Activated naive CD8-positive, alpha-beta T cell treated with anti-CD3 and anti-CD28 coated beads, Interleukin-2, amount 50 U/mL, for 24 hours (primary cell): ENCODE measurements around the gene POLR2L.
A peak's percentile ranks its signal among the peaks of the same experiment; 100 is the strongest.

ENCODE experiments used
- ATAC-seq: fragments of 150-1000 bp; cut with Tn5 transposase; one replicate; pipeline ENCODE4 v1.10.0; 2021
- DNase-seq: peaks from one replicate; pipeline ENCODE4 v3.0.0; 2021
- H3K27ac Mint-ChIP-seq: one replicate; pipeline ENCODE4 v1.8.0; 2021; ENCODE audit warnings: mild to moderate bottlenecking, mixed read lengths
- H3K27me3 Mint-ChIP-seq: one replicate; pipeline ENCODE4 v1.8.0; 2021; ENCODE audit warnings: mixed read lengths
- H3K36me3 Mint-ChIP-seq: one replicate; pipeline ENCODE4 v1.8.0; 2021; ENCODE audit warnings: low read depth, mixed read lengths
- H3K4me1 Mint-ChIP-seq: one replicate; pipeline ENCODE4 v1.8.0; 2021; ENCODE audit warnings: mixed read lengths
- H3K4me3 Mint-ChIP-seq: one replicate; pipeline ENCODE4 v1.8.0; 2021; ENCODE audit warnings: mild to moderate bottlenecking, moderate library complexity, mixed read lengths
- H3K9me3 Mint-ChIP-seq: one replicate; pipeline ENCODE4 v1.8.0; 2021; ENCODE audit warnings: mixed read lengths

Gene POLR2L

DNA sequence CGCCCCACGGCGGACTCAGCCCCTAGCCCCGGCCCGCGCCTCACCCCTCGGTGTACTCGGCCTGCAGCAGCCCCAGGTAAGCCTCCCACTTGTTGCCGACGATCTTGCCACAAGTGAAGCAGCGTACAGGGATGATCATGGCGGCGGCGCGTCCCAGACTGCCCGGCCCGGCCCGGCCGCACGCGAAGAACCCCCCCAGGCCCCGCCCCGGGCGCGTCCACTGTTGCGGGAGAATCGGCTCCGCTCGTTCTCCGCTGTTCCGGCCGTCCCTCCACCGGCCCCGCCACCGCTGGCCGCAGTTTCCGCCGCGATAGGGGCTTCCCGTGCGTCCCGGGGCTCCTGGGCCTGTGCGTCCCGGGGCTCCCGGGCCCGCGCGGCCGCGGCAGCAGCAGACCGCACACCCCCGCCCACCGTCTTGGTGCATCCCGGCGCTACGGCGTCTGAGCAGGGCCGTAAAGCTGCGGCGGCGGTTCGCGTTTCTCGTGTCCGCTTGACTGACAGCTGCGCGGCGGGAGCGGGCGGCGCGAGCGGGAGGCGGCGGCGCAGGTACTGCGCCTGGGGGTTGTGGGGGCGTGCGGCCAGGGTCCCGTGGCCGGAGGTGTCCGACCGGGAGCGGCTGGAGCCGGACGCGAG is at the start of gene POLR2L, which contains the start of gene TSPAN4:
POLR2L (minus strand) TSS at position 160 of the 633 bp plus-strand sequence; CDS start at position 139, 21 bp downstream.
TSPAN4 (plus strand) TSS at position 483 of the 633 bp plus-strand sequence. CDS start 7,453 bp downstream, outside the sequence.
- peak within 1 kb of the TSS; percentile 73 for H3K27ac Mint-ChIP-seq

DNA sequence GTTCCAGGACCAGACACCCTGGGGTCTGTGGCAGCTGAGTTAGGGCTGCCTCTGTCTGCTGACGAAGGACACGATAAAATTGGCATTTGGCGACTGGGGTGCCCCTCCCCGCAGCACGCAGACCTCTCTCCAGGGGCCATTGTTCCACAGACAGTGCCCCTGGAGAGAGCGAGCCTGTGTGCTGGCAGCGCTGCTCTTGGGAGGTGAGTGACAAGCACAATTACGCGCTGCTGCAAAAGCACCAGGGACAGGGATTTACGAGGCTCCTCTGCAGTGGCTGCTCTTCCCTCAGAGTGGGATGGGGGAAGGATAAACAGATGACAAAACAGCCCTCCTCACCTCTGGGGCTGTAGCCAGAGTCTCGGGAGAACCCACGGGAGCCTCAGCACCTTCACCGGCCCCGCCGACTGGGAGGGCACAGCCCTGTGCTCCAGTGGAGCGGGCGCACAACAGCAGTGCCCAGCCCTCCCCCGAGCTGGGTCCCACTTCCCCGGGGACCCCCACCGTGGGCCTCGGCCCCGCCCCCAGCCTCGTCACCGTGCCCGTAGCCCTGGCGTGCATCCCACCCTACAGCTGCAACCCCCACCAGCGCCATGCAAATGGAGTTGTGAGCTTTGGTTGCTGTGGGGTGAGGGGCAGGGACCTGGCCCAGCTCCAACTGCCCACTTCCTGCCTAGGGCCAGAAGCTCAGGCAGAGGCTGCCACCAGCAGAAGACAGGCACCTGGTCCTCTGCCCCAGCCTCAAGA is 48.6 kb upstream of the POLR2L start:
- Mint-ChIP-seq H3K9me3 (no peaks in the 10 kb centered on the region), H3K4me3 (no peak overlapping the region), H3K36me3 (peaks cover 7% of the 10 kb centered on the region), H3K27ac (no peak overlapping the region), H3K27me3 (no peaks in the 10 kb centered on the region), H3K4me1 (no peaks in the 10 kb centered on the region)
- ATAC-seq (no peak), DNase-seq (no peak)

More for the DNA sequence above, at the start of gene POLR2L, which contains the start of gene TSPAN4:
- DNase-seq (peak; percentile 92), ATAC-seq (peak; percentile 63)
- H3K27me3 Mint-ChIP-seq, result peaks cover 3% of the 10 kb centered on the region
- peak within 1 kb of the TSS; percentile 84 for H3K4me3 Mint-ChIP-seq
- H3K9me3 Mint-ChIP-seq, result no peaks in the 10 kb centered on the region
- peaks cover 12% of the 10 kb centered on the region for H3K36me3 Mint-ChIP-seq
- H3K4me1 Mint-ChIP-seq, result peaks cover 30% of the 10 kb centered on the region

DNA sequence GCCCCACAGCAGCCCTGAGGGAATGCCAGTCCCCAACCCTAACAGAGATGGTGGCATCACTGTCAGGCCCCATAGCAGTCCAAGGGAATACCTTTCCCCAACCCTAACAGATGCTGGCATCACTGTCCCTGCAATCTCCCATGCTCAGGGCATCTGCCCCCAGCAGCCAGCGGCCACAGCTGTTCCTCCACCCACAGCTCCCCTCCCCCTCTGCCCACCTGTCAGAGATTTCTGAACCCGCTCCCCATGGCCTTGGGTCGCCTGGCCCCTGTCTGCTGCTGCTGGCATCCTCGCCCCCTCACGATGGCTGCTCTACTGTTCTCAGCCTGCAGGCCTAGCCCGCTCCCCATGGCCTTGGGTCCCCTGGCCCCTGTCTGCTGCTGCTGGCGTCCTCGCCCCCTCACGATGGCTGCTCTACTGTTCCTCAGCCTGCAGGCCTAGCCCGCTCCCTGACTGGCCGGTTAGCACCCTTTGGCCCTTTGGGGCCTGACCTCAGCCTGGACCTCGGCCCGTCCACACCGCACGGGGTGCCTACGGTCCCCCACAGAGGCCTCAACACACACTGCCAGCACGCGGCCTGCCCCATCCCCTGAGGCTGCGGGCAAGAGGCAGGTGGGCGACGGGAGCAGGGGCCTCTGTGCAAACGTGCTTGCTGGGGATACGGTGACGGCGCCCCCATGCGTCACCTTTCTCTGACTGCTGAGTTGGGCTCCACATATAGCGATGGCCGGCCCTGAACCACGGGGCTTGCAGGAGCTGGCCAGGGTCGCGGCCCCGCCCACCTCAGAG is 47.6 kb upstream of the POLR2L start:
- H3K36me3 Mint-ChIP-seq, result peaks cover 7% of the 10 kb centered on the region
- H3K4me1 Mint-ChIP-seq, result no peaks in the 10 kb centered on the region
- no peaks in the 10 kb centered on the region for H3K27me3 Mint-ChIP-seq
- no peak overlapping the region for H3K4me3 Mint-ChIP-seq
- H3K27ac Mint-ChIP-seq, result no peak overlapping the region
- DNase-seq (no peak), ATAC-seq (no peak)
- no peaks in the 10 kb centered on the region for H3K9me3 Mint-ChIP-seq

GRCh38 chr11:889257-889656 is 46.9 kb upstream of the POLR2L start:
- no peaks in the 10 kb centered on the region for H3K9me3 Mint-ChIP-seq
- H3K27ac Mint-ChIP-seq, result no peak overlapping the region
- no peak for ATAC-seq

GRCh38 chr11:888310-889212 is 46.2 kb upstream of the POLR2L start:
- Mint-ChIP-seq H3K27me3 (no peaks in the 10 kb centered on the region), H3K27ac (no peak overlapping the region), H3K4me1 (no peaks in the 10 kb centered on the region), H3K9me3 (no peaks in the 10 kb centered on the region), H3K36me3 (peaks cover 7% of the 10 kb centered on the region), H3K4me3 (no peak overlapping the region)
- ATAC-seq, result no peak
- no peak for DNase-seq

More at GRCh38 chr11:889257-889656, 46.9 kb upstream of the POLR2L start:
- Mint-ChIP-seq H3K36me3 (peaks cover 7% of the 10 kb centered on the region), H3K27me3 (no peaks in the 10 kb centered on the region), H3K4me3 (no peak overlapping the region), H3K4me1 (no peaks in the 10 kb centered on the region)
- DNase-seq, result no peak

DNA sequence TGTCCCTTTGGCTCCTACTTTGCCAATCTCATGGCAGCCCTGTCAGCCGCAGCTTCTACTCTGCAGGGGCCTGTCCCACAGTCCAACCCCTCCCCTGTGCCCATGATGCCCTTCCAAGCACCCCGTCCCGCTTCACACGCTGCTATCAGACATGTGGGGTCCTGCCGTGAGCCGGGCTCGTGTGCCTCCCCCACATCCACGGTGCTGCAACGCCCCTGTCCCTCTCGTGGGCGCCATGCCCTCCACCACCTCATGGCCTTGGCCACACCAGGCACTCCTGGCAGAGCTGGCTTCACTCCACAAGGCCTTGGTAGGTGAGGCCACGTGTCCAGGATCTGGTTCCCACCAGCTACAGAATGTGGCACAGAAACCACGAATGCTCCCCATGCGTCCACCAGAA is 45.3 kb upstream of the POLR2L start:
- Mint-ChIP-seq H3K36me3 (peaks cover 7% of the 10 kb centered on the region), H3K9me3 (no peaks in the 10 kb centered on the region), H3K27me3 (no peaks in the 10 kb centered on the region), H3K4me3 (no peak overlapping the region), H3K27ac (no peak overlapping the region), H3K4me1 (no peaks in the 10 kb centered on the region)
- DNase-seq, result no peak
- ATAC-seq, result no peak

DNA sequence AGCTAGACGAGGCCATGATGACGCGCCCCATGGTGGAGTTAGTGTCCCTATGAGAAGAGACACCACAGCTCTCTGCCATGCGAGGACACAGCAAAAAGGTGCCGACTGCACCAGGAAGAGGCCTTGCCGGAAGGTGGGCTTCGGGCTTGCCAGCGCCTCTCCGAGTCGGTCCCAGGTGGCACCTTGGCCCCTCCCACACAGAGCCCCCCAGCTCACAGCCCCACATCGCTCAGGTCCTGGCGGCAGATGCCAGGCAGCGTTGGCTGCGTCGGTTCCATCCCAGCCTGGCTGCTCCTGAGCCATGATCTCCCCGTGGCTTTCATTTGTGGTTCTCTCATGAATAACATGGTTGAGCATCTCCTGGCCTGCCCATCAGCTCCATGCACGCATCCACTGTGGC is 44.2 kb upstream of the POLR2L start:
- DNase-seq (no peak), ATAC-seq (no peak)
- no peak overlapping the region for H3K27ac Mint-ChIP-seq
- H3K9me3 Mint-ChIP-seq, result no peaks in the 10 kb centered on the region
- H3K27me3 Mint-ChIP-seq, result no peaks in the 10 kb centered on the region
- H3K4me3 Mint-ChIP-seq, result no peak overlapping the region
- H3K36me3 Mint-ChIP-seq, result peaks cover 13% of the 10 kb centered on the region
- no peaks in the 10 kb centered on the region for H3K4me1 Mint-ChIP-seq

DNA sequence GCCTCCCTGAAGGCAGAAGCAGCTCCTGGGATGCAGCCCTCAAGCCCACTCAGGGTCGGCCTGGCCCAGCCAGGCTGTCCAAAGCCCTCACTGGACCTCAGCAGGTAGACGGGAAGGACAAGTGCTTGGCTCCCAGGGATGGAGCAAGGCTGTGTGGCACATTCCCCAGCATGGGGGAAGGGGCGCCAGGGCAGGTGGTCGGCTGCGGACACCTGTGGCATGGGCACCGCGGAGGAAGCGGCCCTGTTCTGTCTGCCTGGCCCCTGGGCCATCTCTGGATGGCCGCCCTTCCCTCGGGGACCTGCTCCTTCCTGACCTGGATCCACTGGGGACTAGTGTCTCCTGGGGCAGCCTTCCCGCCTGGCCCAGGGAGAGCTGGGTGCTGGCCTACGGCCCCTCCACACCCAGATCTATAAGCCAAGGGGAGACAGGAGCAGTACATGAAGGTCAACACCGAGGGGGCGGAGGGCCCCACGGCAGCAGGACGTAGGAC is 42.3 kb upstream of the POLR2L start:
- H3K4me1 Mint-ChIP-seq, result no peaks in the 10 kb centered on the region
- peaks cover 13% of the 10 kb centered on the region for H3K36me3 Mint-ChIP-seq
- ATAC-seq (no peak), DNase-seq (no peak)
- H3K27ac Mint-ChIP-seq, result no peak overlapping the region
- no peaks in the 10 kb centered on the region for H3K9me3 Mint-ChIP-seq
- H3K4me3 Mint-ChIP-seq, result no peak overlapping the region
- H3K27me3 Mint-ChIP-seq, result no peaks in the 10 kb centered on the region

GRCh38 chr11:883527-883926 is 41.2 kb upstream of the POLR2L start:
- peaks cover 16% of the 10 kb centered on the region for H3K36me3 Mint-ChIP-seq
- H3K9me3 Mint-ChIP-seq, result no peaks in the 10 kb centered on the region
- DNase-seq, result no peak
- no peaks in the 10 kb centered on the region for H3K4me1 Mint-ChIP-seq
- H3K4me3 Mint-ChIP-seq, result no peak overlapping the region
- no peaks in the 10 kb centered on the region for H3K27me3 Mint-ChIP-seq
- H3K27ac Mint-ChIP-seq, result no peak overlapping the region
- ATAC-seq, result no peak

DNA sequence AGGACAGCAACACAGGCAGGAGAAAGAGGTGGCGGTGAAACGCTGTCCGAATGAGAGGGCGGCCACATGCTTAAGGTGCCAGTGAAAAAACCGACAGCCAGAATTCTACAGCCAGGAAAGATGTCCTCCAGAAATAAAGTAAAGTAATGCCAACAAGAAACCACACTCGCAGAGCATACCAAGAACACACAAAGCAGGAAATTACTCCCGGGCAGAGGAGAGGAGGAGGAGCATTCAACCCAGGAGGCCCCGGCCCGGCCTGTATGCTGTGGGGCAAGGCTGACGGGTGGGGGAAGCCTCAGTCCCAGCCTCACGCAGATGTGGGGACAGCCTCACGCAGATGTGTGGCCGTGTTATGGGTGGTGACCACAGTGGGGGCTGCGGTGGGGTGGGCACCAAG is 40.3 kb upstream of the POLR2L start:
- peaks cover 14% of the 10 kb centered on the region for H3K36me3 Mint-ChIP-seq
- no peaks in the 10 kb centered on the region for H3K4me1 Mint-ChIP-seq
- no peaks in the 10 kb centered on the region for H3K9me3 Mint-ChIP-seq
- no peak overlapping the region for H3K27ac Mint-ChIP-seq
- ATAC-seq, result no peak
- no peak overlapping the region for H3K4me3 Mint-ChIP-seq
- no peaks in the 10 kb centered on the region for H3K27me3 Mint-ChIP-seq
- no peak for DNase-seq

DNA sequence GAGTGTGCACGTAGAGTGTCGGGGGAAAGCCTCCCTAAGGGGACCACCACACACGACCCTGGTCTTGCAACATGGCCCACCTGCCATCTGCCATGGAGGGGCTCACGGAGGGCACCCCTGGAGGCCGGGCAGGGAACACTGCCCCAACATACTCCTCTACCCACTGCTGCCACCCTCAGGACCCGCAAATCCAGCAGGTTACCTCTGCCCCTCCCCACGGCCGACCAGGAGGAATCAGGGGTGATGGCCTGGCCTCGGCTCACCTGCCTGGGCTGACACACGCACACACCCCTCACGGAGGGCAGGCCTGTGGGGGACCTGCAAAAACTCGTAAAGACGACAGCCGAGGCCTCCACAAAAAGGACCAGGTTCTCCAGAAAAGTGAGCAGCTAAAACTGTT is 38.1 kb upstream of the POLR2L start:
- H3K9me3 Mint-ChIP-seq, result no peaks in the 10 kb centered on the region
- no peak overlapping the region for H3K4me3 Mint-ChIP-seq

GRCh38 chr11:877565-877964 is 35.2 kb upstream of the POLR2L start:
- no peaks in the 10 kb centered on the region for H3K27me3 Mint-ChIP-seq

More for the DNA sequence above, 38.1 kb upstream of the POLR2L start:
- DNase-seq (no peak), ATAC-seq (no peak)
- peaks cover 12% of the 10 kb centered on the region for H3K36me3 Mint-ChIP-seq
- H3K27me3 Mint-ChIP-seq, result no peaks in the 10 kb centered on the region
- no peak overlapping the region for H3K27ac Mint-ChIP-seq
- no peaks in the 10 kb centered on the region for H3K4me1 Mint-ChIP-seq

GRCh38 chr11:876545-876944 is 34.2 kb upstream of the POLR2L start:
- no peak for DNase-seq
- Mint-ChIP-seq H3K4me1 (no peaks in the 10 kb centered on the region), H3K9me3 (no peaks in the 10 kb centered on the region)

More at GRCh38 chr11:877565-877964, 35.2 kb upstream of the POLR2L start:
- H3K36me3 Mint-ChIP-seq, result peaks cover 17% of the 10 kb centered on the region
- no peaks in the 10 kb centered on the region for H3K4me1 Mint-ChIP-seq
- no peak overlapping the region for H3K27ac Mint-ChIP-seq
- DNase-seq (peak; percentile 35), ATAC-seq (peak; percentile 51)
- H3K4me3 Mint-ChIP-seq, result no peak overlapping the region
- H3K9me3 Mint-ChIP-seq, result no peaks in the 10 kb centered on the region

More at GRCh38 chr11:876545-876944, 34.2 kb upstream of the POLR2L start:
- Mint-ChIP-seq H3K4me3 (no peak overlapping the region), H3K27ac (no peak overlapping the region), H3K36me3 (peaks cover 12% of the 10 kb centered on the region), H3K27me3 (no peaks in the 10 kb centered on the region)
- no peak for ATAC-seq
